Liver (tissue), 9 donors: ENCODE data around the gene OR2G2. TPM values are rescaled to one million over a fixed set of nuclear protein-coding genes. Genes with fewer than 3 reads are reported as not detected.

Source experiments
- DNase-seq: peaks from one replicate; pipeline ENCODE4 v3.0.0-alpha.2; 2017; ENCODE audit warnings: low spot score
- H3K27ac ChIP-seq, 2 donors: one replicate each; pipeline ENCODE4 v1.7.0; 2013; ENCODE audit warnings: inconsistent platforms in 2 of 2, low read length in 2 of 2, control low read depth in 1 of 2, low read depth in 1 of 2, mild to moderate bottlenecking in 1 of 2
- H3K27me3 ChIP-seq, 4 donors: one replicate each; pipeline versions ENCODE4 v1.6.1 to v1.7.0; 2013; ENCODE audit warnings: low read length in 3 of 4, inconsistent platforms in 1 of 4, mild to moderate bottlenecking in 1 of 4, moderate library complexity in 1 of 4; ENCODE audit not compliant: control insufficient read depth in 4 of 4, insufficient read depth in 4 of 4
- H3K36me3 ChIP-seq, 4 donors: one replicate each; pipeline versions ENCODE4 v1.6.1 to v1.7.0; 2013; ENCODE audit warnings: low read length in 3 of 4, mild to moderate bottlenecking in 3 of 4, low read depth in 1 of 4, moderate library complexity in 1 of 4; ENCODE audit not compliant: control insufficient read depth in 4 of 4, insufficient read depth in 3 of 4
- H3K4me1 ChIP-seq, 4 donors: one replicate each; pipeline versions ENCODE4 v1.6.1 to v1.7.0; 2013; ENCODE audit warnings: low read length in 3 of 4, mild to moderate bottlenecking in 3 of 4, moderate library complexity in 1 of 4; ENCODE audit not compliant: control insufficient read depth in 4 of 4, insufficient read depth in 4 of 4
- H3K4me3 ChIP-seq, 3 donors: one replicate each; pipeline versions ENCODE4 v1.6.1 to v1.7.0; 2013; ENCODE audit warnings: low read length in 3 of 3, control low read depth in 1 of 3, low read depth in 1 of 3, mild to moderate bottlenecking in 1 of 3
- H3K9ac ChIP-seq, 2 donors: one replicate each; pipeline ENCODE4 v1.7.0; 2013; ENCODE audit warnings: low read length in 2 of 2, mild to moderate bottlenecking in 2 of 2, moderate library complexity in 2 of 2, control low read depth in 1 of 2, low read depth in 1 of 2
- H3K9me3 ChIP-seq, 4 donors: one replicate each; pipeline versions ENCODE4 v1.6.1 to v1.7.0; 2013; ENCODE audit warnings: low read length in 3 of 4; ENCODE audit not compliant: control insufficient read depth in 4 of 4
- EGR1 ChIP-seq, 2 donors: IDR thresholded peaks; 2 replicates each; pipeline ENCODE4 v1.6.1; 2016 to 2018; ENCODE audit warnings: antibody characterized with exemption in 2 of 2, low read depth in 2 of 2
- FOXA1 ChIP-seq: IDR thresholded peaks from 2 replicates; pipeline ENCODE4 v1.6.1; 2016; ENCODE audit warnings: antibody characterized with exemption
- FOXA2 ChIP-seq: IDR thresholded peaks from 2 replicates; pipeline ENCODE4 v1.6.1; 2016; ENCODE audit warnings: antibody characterized with exemption
- GABPA ChIP-seq, 2 donors: IDR thresholded peaks in 1 of 2; conservative IDR thresholded peaks in 1 of 2; 2 replicates each; pipeline ENCODE4 v1.6.1; 2016; ENCODE audit warnings: antibody characterized with exemption in 2 of 2, mild to moderate bottlenecking in 1 of 2, moderate library complexity in 1 of 2
- HNF4A ChIP-seq, 2 donors: conservative IDR thresholded peaks; 2 replicates each; pipeline ENCODE4 v1.6.1; 2016; ENCODE audit warnings: antibody characterized with exemption in 2 of 2, mild to moderate bottlenecking in 2 of 2
- HNF4G ChIP-seq: IDR thresholded peaks from 2 replicates; pipeline ENCODE4 v1.6.1; 2016; ENCODE audit warnings: antibody characterized with exemption
- JUND ChIP-seq, 2 donors: IDR thresholded peaks; 2 replicates each; pipeline ENCODE4 v1.6.1; 2016; ENCODE audit warnings: antibody characterized with exemption in 2 of 2
- RAD21 ChIP-seq, 2 donors: IDR thresholded peaks; 2 replicates each; pipeline ENCODE4 v1.6.1; 2016; ENCODE audit warnings: antibody characterized with exemption in 2 of 2, mild to moderate bottlenecking in 2 of 2
- RXRA ChIP-seq, 2 donors: IDR thresholded peaks; 2 replicates each; pipeline ENCODE4 v1.6.1; 2017 to 2018; ENCODE audit warnings: antibody characterized with exemption in 2 of 2, mild to moderate bottlenecking in 1 of 2
- SP1 ChIP-seq: IDR thresholded peaks from 2 replicates; pipeline ENCODE4 v1.6.1; 2018; ENCODE audit warnings: antibody characterized with exemption, mild to moderate bottlenecking
- TAF1 ChIP-seq: conservative IDR thresholded peaks from 2 replicates; pipeline ENCODE4 v1.6.1; 2016; ENCODE audit warnings: antibody characterized with exemption, mild to moderate bottlenecking
- YY1 ChIP-seq: IDR thresholded peaks from 2 replicates; pipeline ENCODE4 v1.6.1; 2016; ENCODE audit warnings: antibody characterized with exemption, mild to moderate bottlenecking
- polyA plus RNA-seq, 2 donors: library from polyadenylated mRNA; stranded (reverse) in 1 of 2; unstranded in 1 of 2; fragments of 200-250 nt in 1 of 2; fragments of >200 nt in 1 of 2; fragmentation: Nextera tagmentation in 1 of 2; extraction: Ambion mirVana in 1 of 2; gene quantifications; one replicate each; pipeline versions ENCODE4 v1.2.1 to v1.2.3, GENCODE V29; 2013 to 2015
- total RNA-seq, 2 donors: library from RNA; depleted of rRNA; stranded (reverse); fragments of >200 nt; gene quantifications; one replicate each; pipeline ENCODE4 v1.2.3, GENCODE V29; 2014
- TF ChIP-seq, protein P1 (sequence below): IDR thresholded peaks from 2 replicates; pipeline ENCODE4 v1.6.1; 2016; ENCODE audit warnings: antibody characterized with exemption, mild to moderate bottlenecking
- TF ChIP-seq, protein P2 (sequence below): IDR thresholded peaks from 2 replicates; pipeline ENCODE4 v1.6.1; 2016; ENCODE audit warnings: antibody characterized with exemption
- TF ChIP-seq, protein P3 (sequence below): fragments of 150-350 bp; IDR thresholded peaks from 2 replicates; pipeline ENCODE4 v1.5.1; 2017; ENCODE audit warnings: improper control_type of control experiment, low read depth, low read length; ENCODE audit not compliant: missing input control
- TF ChIP-seq, protein P4 (sequence below): IDR thresholded peaks from 2 replicates; pipeline ENCODE4 v1.6.1; 2016; ENCODE audit warnings: antibody characterized with exemption
- TF ChIP-seq, protein P5 (sequence below): IDR thresholded peaks from 2 replicates; pipeline ENCODE4 v1.6.1; 2016; ENCODE audit warnings: antibody characterized with exemption
- donor health status: healthy.
- donor health status: healthy.
- donor health status: healthy.
- donor health status: healthy.
- donor health status: healthy.

The OR2G2 gene
- total and polyA plus RNA-seq, 4 donors, result not detected

DNA sequence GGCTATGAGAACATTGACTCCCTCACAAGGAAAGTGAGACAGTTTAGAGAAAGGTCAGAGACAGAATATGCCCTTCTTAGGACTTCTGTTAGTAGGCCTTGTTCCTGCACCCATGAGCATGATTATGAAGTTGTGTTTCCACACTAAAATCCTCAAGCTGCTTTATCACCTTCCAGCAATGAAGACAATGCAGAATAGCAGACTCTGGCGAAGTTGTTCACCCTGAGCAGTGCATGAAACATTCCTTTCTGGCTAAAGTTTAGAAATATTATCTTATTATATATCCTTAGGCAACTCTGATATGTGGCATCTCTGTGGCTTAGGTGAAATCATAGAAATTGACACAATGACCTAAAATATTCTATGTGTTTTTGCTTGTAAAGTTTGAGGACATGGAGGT, 13.9 kb upstream of the OR2G2 start (continued):
- TF ChIP-seq, protein P1, sequence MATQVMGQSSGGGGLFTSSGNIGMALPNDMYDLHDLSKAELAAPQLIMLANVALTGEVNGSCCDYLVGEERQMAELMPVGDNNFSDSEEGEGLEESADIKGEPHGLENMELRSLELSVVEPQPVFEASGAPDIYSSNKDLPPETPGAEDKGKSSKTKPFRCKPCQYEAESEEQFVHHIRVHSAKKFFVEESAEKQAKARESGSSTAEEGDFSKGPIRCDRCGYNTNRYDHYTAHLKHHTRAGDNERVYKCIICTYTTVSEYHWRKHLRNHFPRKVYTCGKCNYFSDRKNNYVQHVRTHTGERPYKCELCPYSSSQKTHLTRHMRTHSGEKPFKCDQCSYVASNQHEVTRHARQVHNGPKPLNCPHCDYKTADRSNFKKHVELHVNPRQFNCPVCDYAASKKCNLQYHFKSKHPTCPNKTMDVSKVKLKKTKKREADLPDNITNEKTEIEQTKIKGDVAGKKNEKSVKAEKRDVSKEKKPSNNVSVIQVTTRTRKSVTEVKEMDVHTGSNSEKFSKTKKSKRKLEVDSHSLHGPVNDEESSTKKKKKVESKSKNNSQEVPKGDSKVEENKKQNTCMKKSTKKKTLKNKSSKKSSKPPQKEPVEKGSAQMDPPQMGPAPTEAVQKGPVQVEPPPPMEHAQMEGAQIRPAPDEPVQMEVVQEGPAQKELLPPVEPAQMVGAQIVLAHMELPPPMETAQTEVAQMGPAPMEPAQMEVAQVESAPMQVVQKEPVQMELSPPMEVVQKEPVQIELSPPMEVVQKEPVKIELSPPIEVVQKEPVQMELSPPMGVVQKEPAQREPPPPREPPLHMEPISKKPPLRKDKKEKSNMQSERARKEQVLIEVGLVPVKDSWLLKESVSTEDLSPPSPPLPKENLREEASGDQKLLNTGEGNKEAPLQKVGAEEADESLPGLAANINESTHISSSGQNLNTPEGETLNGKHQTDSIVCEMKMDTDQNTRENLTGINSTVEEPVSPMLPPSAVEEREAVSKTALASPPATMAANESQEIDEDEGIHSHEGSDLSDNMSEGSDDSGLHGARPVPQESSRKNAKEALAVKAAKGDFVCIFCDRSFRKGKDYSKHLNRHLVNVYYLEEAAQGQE, result no peak
- TF ChIP-seq HNF4G, result no peak
- no peak for TF ChIP-seq FOXA2
- TF ChIP-seq RAD21 (IDR thresholded peaks at IDR 0.05), result no peak
- TF ChIP-seq, protein P2, sequence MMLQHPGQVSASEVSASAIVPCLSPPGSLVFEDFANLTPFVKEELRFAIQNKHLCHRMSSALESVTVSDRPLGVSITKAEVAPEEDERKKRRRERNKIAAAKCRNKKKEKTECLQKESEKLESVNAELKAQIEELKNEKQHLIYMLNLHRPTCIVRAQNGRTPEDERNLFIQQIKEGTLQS, result no peak

DNA sequence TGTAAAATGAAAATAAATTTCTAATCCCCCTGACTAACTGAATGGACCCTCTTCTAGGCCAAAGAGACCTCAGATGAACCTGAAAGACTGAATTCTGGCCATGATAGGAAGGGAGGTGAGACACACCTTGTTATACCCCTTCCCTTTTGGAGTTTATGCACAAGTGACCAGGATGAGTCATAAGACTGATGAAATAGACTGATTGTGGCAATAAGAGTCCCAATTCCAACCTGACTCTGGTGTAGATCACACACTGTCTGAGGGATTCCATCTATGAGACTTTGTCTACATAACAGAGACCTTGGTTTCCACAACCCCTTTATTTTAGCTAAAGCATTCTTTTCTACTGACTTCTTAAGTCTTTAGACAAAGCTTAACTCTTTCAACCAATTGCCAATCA, 13.5 kb upstream of the OR2G2 start:
- Histone ChIP-seq H3K9me3 (no peaks in the 10 kb centered on the region), H3K4me1 (no peaks in the 10 kb centered on the region), H3K27ac (no peak overlapping the region), H3K9ac (no peak overlapping the region), H3K27me3 (no peaks in the 10 kb centered on the region), H3K36me3 (no peaks in the 10 kb centered on the region), H3K4me3 (no peak overlapping the region)
- TF ChIP-seq TAF1 (no peak), JUND (IDR thresholded peaks at IDR 0.05) (no peak), YY1 (no peak), EGR1 (IDR thresholded peaks at IDR 0.05; ENCODE audit: low read depth in 2 of 2) (no peak), HNF4A (conservative IDR thresholded peaks at IDR 0.05) (no peak), SP1 (no peak), HNF4G (no peak), RXRA (IDR thresholded peaks at IDR 0.05) (no peak), RAD21 (IDR thresholded peaks at IDR 0.05) (no peak), GABPA (IDR thresholded peaks at IDR 0.05 in 1 of 2, conservative IDR thresholded peaks at IDR 0.05 in 1 of 2) (no peak), FOXA1 (no peak)
- TF ChIP-seq, protein P3, sequence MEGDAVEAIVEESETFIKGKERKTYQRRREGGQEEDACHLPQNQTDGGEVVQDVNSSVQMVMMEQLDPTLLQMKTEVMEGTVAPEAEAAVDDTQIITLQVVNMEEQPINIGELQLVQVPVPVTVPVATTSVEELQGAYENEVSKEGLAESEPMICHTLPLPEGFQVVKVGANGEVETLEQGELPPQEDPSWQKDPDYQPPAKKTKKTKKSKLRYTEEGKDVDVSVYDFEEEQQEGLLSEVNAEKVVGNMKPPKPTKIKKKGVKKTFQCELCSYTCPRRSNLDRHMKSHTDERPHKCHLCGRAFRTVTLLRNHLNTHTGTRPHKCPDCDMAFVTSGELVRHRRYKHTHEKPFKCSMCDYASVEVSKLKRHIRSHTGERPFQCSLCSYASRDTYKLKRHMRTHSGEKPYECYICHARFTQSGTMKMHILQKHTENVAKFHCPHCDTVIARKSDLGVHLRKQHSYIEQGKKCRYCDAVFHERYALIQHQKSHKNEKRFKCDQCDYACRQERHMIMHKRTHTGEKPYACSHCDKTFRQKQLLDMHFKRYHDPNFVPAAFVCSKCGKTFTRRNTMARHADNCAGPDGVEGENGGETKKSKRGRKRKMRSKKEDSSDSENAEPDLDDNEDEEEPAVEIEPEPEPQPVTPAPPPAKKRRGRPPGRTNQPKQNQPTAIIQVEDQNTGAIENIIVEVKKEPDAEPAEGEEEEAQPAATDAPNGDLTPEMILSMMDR, result no peak
- TF ChIP-seq, protein P4, sequence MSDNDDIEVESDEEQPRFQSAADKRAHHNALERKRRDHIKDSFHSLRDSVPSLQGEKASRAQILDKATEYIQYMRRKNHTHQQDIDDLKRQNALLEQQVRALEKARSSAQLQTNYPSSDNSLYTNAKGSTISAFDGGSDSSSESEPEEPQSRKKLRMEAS, result no peak
- TF ChIP-seq, protein P1, result no peak
- TF ChIP-seq, protein P2, result no peak
- TF ChIP-seq, protein P5, sequence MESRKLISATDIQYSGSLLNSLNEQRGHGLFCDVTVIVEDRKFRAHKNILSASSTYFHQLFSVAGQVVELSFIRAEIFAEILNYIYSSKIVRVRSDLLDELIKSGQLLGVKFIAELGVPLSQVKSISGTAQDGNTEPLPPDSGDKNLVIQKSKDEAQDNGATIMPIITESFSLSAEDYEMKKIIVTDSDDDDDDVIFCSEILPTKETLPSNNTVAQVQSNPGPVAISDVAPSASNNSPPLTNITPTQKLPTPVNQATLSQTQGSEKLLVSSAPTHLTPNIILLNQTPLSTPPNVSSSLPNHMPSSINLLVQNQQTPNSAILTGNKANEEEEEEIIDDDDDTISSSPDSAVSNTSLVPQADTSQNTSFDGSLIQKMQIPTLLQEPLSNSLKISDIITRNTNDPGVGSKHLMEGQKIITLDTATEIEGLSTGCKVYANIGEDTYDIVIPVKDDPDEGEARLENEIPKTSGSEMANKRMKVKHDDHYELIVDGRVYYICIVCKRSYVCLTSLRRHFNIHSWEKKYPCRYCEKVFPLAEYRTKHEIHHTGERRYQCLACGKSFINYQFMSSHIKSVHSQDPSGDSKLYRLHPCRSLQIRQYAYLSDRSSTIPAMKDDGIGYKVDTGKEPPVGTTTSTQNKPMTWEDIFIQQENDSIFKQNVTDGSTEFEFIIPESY, result no peak
- no peak for DNase-seq
